22Rv1 (cell line): ENCODE data around the gene DNMBP.

Experiments
- CTCF ChIP-seq: fragments of 450-650 bp; IDR thresholded peaks from 2 replicates; pipeline ENCODE4 v1.5.1; 2017; ENCODE audit warnings: mild to moderate bottlenecking
- ZFX ChIP-seq: fragments of 450-650 bp; IDR thresholded peaks from 2 replicates; pipeline ENCODE4 v1.6.1; 2017; ENCODE audit warnings: antibody characterized with exemption, borderline replicate concordance

GRCh38 chr10:99937630-99938029, 72.1 kb downstream of the DNMBP start:
- TF ChIP-seq CTCF (no peak), ZFX (no peak)
